Measurements from ENCODE around the gene RAB30.
A peak's percentile ranks its signal among the peaks of the same experiment; 100 is the strongest.

Gene RAB30

DNA sequence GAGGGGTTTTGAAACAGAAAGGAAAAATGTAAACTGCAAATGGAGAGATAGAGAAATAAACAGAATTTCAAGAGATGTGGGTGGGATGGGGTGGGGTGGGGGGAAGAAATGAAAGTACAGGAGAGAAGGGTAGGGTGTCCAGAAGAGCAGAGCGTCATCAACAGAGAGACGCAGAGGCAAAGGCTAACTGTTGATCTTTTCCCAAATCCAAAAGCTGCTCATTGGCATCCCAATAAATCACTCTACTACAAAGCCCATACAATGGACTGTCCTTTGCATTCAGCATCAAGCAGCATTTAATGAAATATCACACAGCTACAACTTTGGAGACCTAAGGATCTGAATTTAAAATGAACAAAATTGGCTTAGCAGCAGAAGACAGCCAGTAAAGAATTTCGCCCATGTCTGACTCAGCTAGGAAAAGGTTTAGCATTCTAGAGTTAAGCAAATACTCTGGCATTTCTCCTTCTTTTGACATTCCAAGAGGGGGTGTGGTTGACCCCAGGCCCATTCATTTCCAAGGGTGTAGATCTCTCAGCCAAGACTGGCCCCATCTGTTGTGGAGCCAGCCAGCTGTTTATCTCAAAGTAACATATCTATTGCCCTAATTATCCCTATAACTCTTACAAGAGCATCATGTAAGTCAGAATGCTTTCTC, 1.5 kb downstream of the RAB30 start:
- peak overlapping the region; percentile 59 for H3K27ac ChIP-seq (ENCODE audit: poor library complexity, severe bottlenecking)
- H3K9me3 ChIP-seq (ENCODE audit: severe bottlenecking) = no peaks in the 10 kb centered on the region
- peaks cover 15% of the 10 kb centered on the region for H3K4me1 ChIP-seq (ENCODE audit: insufficient read depth, poor library complexity, severe bottlenecking)
- ATAC-seq (ENCODE audit: low read depth) (peak; percentile 38), DNase-seq (ENCODE audit: low spot score) (no peak)
- TF ChIP-seq CTCF (IDR thresholded peaks at IDR 0.05; ENCODE audit: poor library complexity, severe bottlenecking) = no peak
- H3K4me3 ChIP-seq (ENCODE audit: severe bottlenecking) = peak overlapping the region; percentile 58
- H3K27me3 ChIP-seq (ENCODE audit: insufficient read depth, poor library complexity, severe bottlenecking) = no peaks in the 10 kb centered on the region
- H3K36me3 ChIP-seq (ENCODE audit: low read depth) = peaks cover 21% of the 10 kb centered on the region

DNA sequence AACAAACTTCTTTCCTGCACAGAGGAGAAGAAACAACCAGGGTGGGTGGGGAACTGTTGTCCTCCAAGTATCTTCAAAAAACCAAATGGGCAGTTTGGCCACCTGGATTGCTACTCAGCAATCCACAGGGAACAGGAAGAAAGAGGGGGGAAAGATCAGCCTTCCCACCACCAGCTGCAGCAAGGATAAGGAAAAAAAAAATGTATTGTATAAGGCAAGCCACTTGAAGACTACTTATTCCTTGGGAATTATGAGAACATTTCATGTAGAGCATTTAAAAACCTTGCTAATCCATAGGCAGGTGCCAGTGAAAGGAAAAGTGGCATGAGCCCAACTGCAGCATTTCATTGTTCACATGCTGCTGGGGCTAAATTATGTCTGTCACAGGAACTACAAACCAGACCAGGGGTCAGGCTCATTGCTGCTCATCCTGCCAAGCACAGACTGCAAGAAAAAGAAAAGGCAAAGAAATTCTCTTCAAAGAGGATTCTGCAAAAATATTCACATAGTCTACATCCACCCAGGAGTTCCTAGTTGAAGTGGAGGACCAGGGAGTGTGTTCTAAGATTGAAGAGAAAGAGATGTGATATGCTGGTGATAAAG, 2.2 kb downstream of the RAB30 start:
- no peak for TF ChIP-seq CTCF (IDR thresholded peaks at IDR 0.05; ENCODE audit: poor library complexity, severe bottlenecking)
- Histone ChIP-seq H3K36me3 (ENCODE audit: low read depth) (peaks cover 15% of the 10 kb centered on the region), H3K4me1 (ENCODE audit: insufficient read depth, poor library complexity, severe bottlenecking) (peaks cover 15% of the 10 kb centered on the region), H3K9me3 (ENCODE audit: severe bottlenecking) (no peaks in the 10 kb centered on the region), H3K27ac (ENCODE audit: poor library complexity, severe bottlenecking) (peak overlapping the region; percentile 59), H3K4me3 (ENCODE audit: severe bottlenecking) (no peak overlapping the region), H3K27me3 (ENCODE audit: insufficient read depth, poor library complexity, severe bottlenecking) (no peaks in the 10 kb centered on the region)
- no peak for DNase-seq (ENCODE audit: low spot score)
- ATAC-seq (ENCODE audit: low read depth) = no peak

- no peaks in the 10 kb centered on the region for H3K27me3 ChIP-seq (ENCODE audit: insufficient read depth, poor library complexity, severe bottlenecking)
- no peaks in the 10 kb centered on the region for H3K9me3 ChIP-seq (ENCODE audit: severe bottlenecking)
- ATAC-seq (ENCODE audit: low read depth) = no peak
- no peak for TF ChIP-seq CTCF (IDR thresholded peaks at IDR 0.05; ENCODE audit: poor library complexity, severe bottlenecking)
- H3K4me1 ChIP-seq (ENCODE audit: insufficient read depth, poor library complexity, severe bottlenecking) = peaks cover 13% of the 10 kb centered on the region
- H3K4me3 ChIP-seq (ENCODE audit: severe bottlenecking) = no peak overlapping the region
- no peak overlapping the region for H3K27ac ChIP-seq (ENCODE audit: poor library complexity, severe bottlenecking)
- peaks cover 5% of the 10 kb centered on the region for H3K36me3 ChIP-seq (ENCODE audit: low read depth)
- no peak for DNase-seq (ENCODE audit: low spot score)
Observed at GRCh38 chr11:83068568-83068967, 3.1 kb downstream of the RAB30 start.

DNA sequence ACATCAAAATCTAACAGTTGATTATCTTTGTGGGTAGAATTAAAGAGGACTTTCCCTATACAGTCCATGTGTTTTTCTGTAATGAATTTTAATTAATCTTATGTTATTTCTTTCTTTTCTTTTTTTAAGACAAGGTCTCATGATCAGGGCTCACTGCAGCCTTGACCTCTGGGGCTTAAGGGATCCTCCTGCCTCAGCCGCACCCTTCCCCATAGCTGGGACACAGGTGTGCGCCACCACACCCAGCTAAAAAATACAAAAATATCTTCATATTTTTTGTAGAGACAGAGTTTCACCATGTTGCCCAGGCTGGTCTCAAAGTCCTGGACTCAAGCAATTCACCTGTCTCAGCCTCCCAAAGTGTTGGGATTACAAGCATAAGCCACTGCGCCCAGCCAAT, 7.7 kb downstream of the RAB30 start:
- H3K27ac ChIP-seq (ENCODE audit: poor library complexity, severe bottlenecking) = no peak overlapping the region
- no peak for TF ChIP-seq CTCF (IDR thresholded peaks at IDR 0.05; ENCODE audit: poor library complexity, severe bottlenecking)
- H3K27me3 ChIP-seq (ENCODE audit: insufficient read depth, poor library complexity, severe bottlenecking) = no peaks in the 10 kb centered on the region
- no peak overlapping the region for H3K4me3 ChIP-seq (ENCODE audit: severe bottlenecking)
- no peaks in the 10 kb centered on the region for H3K36me3 ChIP-seq (ENCODE audit: low read depth)
- no peaks in the 10 kb centered on the region for H3K9me3 ChIP-seq (ENCODE audit: severe bottlenecking)
- no peak for DNase-seq (ENCODE audit: low spot score)
- peaks cover 19% of the 10 kb centered on the region for H3K4me1 ChIP-seq (ENCODE audit: insufficient read depth, poor library complexity, severe bottlenecking)
- ATAC-seq (ENCODE audit: low read depth) = no peak
